ENCODE measurements around the gene TVP23C. TPM values are rescaled to one million over a fixed set of nuclear protein-coding genes. Genes with fewer than 3 reads are reported as not detected.
"Not testable (repeated sequence)": the region's sequence is repeated elsewhere in the genome, so short reads cannot be mapped to it uniquely, and the experiment has no call there.

Gene TVP23C
- total RNA-seq, 4 donors from 2014 or later: 5.6 to 14.8 (median 8.2) TPM

DNA sequence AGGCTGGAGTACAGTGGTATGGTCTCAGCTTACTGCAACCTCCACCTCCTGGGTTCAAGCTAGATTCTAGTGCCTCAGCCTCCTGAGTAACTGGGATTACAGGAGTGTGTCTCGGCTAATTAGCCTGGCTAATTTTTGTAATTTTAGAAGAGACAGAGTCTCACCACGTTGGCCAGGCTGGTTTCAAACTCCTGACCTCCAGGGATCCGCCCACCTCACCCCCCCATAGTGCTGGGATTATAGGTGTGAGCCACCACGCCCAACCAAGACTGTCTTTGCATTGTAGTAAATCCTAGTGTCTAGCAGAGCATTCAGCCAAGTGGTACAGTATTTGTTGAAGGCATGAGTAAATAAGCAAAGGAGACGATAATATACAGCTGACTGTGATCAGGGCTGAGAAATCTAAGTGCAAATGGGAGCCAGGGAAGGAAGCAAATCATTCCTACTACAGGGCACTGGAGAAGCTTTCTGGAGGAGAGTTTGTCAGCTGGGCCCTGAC is 5.9 kb downstream of the TVP23C start:
- DNase-seq (ENCODE audit: low spot score in 2 of 2); intact Hi-C loops (cut with DNase I; ENCODE audit: low total_unique reads); H3K4me3 ChIP-seq (ENCODE audit: low read depth, poor library complexity, severe bottlenecking): not testable (repeated sequence)
- 84 to 100% methylated on average over 2 to 4 of the region's 5 CpGs for WGBS, 2 donors

DNA sequence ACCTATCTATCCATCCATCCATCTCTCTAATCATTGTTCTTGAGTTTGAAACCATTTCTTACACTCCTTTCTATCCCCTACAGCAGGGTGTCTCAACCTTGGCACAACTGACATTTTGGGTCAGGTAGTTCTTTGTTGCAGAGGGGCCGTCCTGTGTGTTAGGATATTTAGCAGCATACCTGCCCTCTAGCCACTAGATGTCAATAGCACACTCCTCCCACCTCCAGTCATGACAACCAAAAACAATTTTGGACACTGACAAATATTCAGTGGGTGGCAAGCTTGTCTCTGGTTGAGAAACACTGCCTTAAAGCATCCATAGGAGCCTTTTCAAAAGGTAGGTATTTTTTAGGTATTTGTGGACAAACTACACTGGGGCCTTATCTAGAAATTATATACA is 10.4 kb downstream of the TVP23C start:
- WGBS, 2 donors: 38 to 56% methylated on average over 1 of the region's 1 CpG
- H3K4me3 ChIP-seq (ENCODE audit: low read depth, poor library complexity, severe bottlenecking); DNase-seq (ENCODE audit: low spot score in 2 of 2); intact Hi-C loops (cut with DNase I; ENCODE audit: low total_unique reads): not testable (repeated sequence)

DNA sequence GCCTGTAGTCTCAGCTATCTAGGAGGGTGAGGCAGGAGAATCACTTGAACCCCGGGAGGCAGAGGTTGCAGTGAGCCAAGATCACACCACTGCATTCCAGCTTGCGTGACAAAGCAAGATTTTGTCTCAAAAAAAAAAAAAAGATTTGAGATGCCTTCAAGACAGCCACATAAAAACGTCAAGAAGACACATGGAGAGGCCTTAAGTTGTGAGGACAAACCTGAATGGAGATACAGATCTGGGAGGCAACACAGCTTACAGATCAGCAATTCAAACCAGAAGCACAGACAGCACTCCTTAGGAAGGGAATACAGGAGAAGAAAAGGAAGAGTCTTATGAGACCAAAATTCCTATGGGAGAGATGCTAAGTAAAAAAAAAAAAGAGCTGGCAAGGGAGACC is 13.7 kb downstream of the TVP23C start:
- intact Hi-C loops (cut with DNase I; ENCODE audit: low total_unique reads); DNase-seq (ENCODE audit: low spot score in 2 of 2); H3K4me3 ChIP-seq (ENCODE audit: low read depth, poor library complexity, severe bottlenecking): not testable (repeated sequence)
- 53 to 60% methylated on average over 3 of the region's 3 CpGs for WGBS, 2 donors

DNA sequence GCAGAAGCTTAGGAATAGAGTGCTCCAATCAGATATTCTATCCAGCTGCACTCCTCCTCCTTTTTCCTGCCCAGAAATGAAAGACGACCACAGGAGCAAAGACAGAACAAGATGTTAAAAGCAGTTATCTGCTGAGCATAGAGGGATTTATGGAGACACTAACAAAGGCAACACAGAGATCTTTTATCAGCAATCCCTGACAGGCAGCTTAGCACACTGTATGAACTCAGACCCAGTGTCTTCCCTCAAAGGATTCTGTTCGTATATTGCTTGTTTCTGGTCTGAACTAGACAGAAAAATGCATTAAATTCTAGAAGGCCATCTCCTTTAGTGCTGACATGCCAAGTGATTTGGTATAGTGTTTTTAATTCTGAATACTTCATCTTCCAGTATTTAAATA is 16.7 kb downstream of the TVP23C start:
- WGBS, 2 donors: 80 to 88% methylated on average over 1 of the region's 2 CpGs
- intact Hi-C loops (cut with DNase I; ENCODE audit: low total_unique reads); DNase-seq (ENCODE audit: low spot score in 2 of 2); H3K4me3 ChIP-seq (ENCODE audit: low read depth, poor library complexity, severe bottlenecking): not testable (repeated sequence)

DNA sequence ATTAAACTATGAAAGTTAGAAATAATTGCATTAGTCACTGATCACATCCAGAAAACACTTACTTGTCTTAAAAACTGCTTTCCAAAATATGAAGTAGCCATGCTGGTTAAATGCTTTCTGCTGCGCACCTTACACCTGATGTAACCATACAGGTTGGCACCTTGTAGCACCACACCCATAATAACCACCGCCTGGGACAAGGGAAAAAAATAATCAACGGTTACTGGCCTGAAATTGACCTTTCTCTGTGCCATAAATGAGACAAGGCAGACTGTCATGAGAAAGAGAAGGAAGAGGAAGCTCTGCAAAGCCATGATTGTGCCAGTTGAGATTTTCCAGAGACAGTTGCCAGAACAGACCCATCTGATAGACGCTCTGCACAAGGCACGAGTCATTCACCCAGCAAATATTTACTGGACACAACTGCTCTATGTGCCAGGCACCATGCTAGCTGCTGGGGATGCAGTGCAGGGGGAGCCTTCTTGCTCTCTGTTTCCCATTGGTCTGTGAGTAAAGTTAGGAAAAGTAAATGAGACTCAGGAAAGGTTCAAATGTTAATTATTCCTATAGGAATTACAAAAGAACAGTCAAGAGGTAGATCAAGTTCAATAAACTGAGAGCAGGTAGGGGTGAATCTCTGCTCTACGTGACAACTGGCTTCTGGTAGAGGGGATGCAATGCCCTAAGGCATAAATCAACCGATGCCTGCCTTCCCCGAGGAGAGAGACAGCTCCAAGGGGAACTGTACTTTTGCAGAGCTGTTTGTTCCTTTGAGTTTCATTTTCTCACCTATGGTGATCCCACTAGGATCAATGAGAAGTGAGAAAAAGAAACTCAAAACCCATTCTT is 22.7 kb downstream of the TVP23C start:
- WGBS, 2 donors: 58 to 63% methylated on average over 7 to 8 of the region's 8 CpGs
- intact Hi-C loops (cut with DNase I; ENCODE audit: low total_unique reads): not testable (repeated sequence)

DNA sequence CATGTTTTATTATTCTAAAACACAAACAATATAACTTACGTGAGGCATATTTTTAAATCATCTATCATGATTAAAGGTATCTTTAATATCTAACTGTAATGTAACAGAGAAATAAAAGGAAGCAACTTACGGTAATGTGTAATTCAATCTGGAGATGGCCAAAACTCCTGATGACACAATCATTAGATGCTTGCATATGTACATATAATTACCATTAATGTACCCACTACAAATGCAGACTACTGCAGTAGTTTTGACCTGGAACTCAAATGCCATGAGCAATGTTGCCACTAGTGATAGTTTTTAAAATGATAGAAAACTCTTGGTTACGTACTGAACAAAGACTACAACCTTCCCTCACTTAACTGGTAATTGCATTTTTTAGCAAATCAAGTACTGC is 30.2 kb downstream of the TVP23C start:
- 81 to 95% methylated on average over 3 of the region's 3 CpGs for WGBS, 2 donors
- H3K4me3 ChIP-seq (ENCODE audit: low read depth, poor library complexity, severe bottlenecking); intact Hi-C loops (cut with DNase I; ENCODE audit: low total_unique reads); DNase-seq (ENCODE audit: low spot score in 2 of 2): not testable (repeated sequence)

More for the DNA sequence above, 22.7 kb downstream of the TVP23C start:
- H3K4me3 ChIP-seq (ENCODE audit: low read depth, poor library complexity, severe bottlenecking); DNase-seq (ENCODE audit: low spot score in 2 of 2): not testable (repeated sequence)

DNA sequence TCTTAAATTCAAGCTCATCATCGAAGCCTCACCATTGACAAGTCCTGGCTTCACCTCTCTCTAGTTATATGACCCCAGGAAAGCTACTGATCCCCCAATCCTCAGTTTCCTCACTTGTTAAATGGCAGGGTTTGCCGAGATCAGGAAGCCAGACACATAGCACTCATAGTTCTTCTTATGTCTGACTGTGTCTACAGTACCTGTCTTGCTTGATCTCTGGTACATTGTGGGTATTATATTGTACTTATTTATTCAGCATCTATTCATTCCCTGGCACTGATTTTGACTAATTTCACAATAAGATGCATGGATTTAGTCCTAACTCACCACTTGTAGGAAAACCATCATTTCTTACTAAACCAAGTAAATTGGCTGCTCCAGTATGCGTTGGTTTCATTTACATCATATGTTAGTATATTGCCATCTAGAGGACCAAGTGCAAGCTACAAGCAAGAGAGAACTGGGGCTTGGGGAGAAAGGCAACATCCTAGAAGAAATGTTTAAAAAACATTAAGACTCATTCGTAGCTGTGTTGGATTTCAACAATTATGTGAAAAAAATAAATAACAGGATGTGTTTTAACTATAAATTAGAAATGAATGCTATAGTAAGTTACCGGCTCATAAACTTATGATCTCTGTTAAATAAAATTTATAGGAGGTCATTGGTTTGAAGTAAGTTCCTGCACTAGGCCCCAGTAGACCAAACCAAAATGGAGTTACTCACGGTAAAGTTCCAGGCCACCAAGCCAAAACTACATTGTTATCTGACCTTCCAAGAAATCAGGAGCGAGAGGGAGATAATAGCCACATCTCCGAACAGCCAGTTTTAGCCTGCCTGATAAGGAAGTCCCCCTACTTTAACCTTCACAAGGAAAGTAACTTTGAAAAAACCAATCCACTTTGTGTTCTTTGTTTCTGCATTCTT is 36.7 kb downstream of the TVP23C start:
- DNase-seq (ENCODE audit: low spot score in 2 of 2); intact Hi-C loops (cut with DNase I; ENCODE audit: low total_unique reads); H3K4me3 ChIP-seq (ENCODE audit: low read depth, poor library complexity, severe bottlenecking): not testable (repeated sequence)
- WGBS, 2 donors: 49 to 54% methylated on average over 7 of the region's 8 CpGs

DNA sequence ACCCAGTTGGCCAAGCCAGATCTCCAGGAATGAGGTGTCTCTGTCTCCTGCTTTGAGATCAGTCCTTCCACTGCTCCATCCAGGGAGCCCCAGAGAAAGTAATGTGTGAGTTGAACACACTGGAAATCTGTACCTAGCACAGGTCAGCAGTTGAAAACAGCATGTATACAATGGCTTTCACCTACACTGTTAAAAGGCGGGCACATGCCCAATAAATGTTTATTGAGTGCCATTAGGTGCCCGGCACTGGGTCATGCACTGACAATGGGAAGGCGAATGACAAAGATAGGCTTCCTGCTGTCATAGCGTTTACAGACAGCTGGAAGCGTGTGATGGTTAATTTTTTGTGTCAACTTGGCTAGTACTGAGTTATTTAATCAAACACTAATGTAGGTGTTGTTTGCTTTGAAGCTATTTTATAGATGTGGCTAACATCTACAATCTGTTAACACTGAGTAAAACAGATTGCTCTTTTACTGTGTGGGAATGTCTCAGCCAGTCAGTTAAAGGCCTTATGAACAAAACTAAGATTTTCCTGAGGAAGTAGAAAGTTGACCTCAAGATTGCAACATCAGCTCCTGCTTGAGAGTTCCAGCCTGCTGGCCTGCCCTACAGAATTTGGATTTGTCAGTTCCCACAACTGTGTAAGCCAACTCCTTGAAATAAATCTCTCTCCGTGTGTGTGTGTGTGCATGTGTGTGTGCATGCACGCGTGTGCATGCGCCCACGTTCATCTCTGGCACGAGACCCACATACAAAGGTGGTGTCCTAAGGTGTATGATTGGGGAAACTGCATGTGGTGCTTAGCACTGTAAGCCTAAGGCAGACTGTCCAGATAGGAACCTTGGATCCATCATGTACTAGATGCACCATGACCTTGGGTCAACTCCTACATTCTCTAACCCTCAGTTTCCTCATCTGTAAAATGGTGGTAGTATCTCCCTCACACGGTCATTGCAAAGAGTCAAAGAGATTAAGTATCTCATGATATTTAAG is 38.0 kb downstream of the TVP23C start:
- WGBS, 2 donors: 73 to 84% methylated on average over 8 to 11 of the region's 12 CpGs
- intact Hi-C loops (cut with DNase I; ENCODE audit: low total_unique reads): not testable (repeated sequence)

DNA sequence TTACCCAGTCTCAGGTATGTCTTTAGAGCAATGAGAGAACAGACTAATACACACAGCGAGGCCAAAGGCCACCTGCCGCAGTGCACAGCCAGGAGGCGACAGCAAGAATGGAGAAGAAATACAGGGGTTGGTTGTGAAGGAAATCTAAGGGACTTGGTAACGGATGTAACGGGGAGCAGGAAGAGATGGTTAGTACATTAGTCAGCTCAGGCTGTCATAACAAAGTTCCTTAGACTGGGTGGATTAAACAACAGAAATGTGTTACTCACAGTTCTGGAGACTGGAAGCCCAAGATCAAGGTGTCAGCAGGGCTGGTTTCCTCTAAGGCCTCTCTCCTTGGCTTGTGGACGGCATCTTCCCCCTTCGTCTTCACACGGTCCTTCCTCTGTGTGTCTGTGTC is 47.1 kb downstream of the TVP23C start:
- TF ChIP-seq, protein P1, sequence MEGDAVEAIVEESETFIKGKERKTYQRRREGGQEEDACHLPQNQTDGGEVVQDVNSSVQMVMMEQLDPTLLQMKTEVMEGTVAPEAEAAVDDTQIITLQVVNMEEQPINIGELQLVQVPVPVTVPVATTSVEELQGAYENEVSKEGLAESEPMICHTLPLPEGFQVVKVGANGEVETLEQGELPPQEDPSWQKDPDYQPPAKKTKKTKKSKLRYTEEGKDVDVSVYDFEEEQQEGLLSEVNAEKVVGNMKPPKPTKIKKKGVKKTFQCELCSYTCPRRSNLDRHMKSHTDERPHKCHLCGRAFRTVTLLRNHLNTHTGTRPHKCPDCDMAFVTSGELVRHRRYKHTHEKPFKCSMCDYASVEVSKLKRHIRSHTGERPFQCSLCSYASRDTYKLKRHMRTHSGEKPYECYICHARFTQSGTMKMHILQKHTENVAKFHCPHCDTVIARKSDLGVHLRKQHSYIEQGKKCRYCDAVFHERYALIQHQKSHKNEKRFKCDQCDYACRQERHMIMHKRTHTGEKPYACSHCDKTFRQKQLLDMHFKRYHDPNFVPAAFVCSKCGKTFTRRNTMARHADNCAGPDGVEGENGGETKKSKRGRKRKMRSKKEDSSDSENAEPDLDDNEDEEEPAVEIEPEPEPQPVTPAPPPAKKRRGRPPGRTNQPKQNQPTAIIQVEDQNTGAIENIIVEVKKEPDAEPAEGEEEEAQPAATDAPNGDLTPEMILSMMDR (IDR thresholded peaks at IDR 0.05): no peak
- no peak for TF ChIP-seq POLR2A (IDR thresholded peaks at IDR 0.05)
- DNase-seq (ENCODE audit: low spot score in 2 of 2): no peak
- intact Hi-C loops (cut with DNase I; ENCODE audit: low total_unique reads): no loop called here
- 93 to 97% methylated on average over 8 of the region's 8 CpGs for WGBS, 2 donors
- no peak overlapping the region for H3K4me3 ChIP-seq (ENCODE audit: low read depth, poor library complexity, severe bottlenecking)

More for the DNA sequence above, 38.0 kb downstream of the TVP23C start:
- H3K4me3 ChIP-seq (ENCODE audit: low read depth, poor library complexity, severe bottlenecking); DNase-seq (ENCODE audit: low spot score in 2 of 2): not testable (repeated sequence)

All from lower leg skin (tissue), 4 donors.